ENCODE results near the gene NOTCH4.
A peak's percentile ranks its signal among the peaks of the same experiment; 100 is the strongest.

The NOTCH4 gene

DNA sequence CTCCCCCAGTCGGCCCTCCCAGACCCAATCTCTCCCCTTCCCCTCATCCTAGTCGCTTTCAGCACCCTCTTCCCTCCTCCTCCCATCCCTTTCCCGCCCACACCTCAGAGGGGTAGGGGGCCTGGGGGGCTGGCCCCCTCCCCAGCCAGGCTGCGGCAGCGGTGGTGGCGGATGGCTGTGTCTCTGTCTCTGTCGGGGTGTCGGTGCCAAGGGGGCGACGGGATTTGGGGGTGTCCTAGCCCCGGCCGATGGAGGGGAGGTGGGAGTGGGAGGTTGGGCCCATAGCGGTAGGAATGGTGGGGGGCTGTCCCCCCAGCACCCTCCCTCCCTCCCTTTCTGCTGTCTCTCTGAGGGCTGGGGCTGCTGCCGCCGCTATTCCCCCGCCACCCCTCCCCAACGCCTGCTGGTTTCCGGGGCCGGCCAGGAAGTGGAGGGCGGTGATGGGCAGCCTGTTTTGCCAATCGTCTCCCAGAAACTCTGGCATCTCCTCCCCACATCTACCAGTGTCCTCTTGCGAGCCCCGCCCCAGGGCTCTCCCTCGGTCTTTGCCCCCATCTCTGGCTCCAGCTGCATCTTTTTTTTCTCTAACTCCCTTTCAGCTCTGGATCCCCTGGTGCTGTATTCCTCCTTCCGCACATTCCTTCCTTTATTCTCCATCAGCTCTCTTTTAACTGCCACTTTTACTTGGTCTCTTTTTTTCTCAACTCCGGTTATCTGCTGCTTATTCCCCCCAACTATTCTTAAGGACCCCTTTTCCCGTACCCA, 48.0 kb downstream of the NOTCH4 start, which contains the start of gene AGPAT1:
Gene AGPAT1, minus strand, starts transcription at position 374 of the 765 bp plus-strand sequence. CDS start 4,588 bp downstream, outside the sequence.
- DNase-seq (ENCODE audit: low spot score) = peak; percentile 96
- Histone ChIP-seq H3K4ac (ENCODE audit: low read length) (no peak within 1 kb of the TSS), H3K14ac (ENCODE audit: low read length) (peak within 1 kb of the TSS; percentile 76), H4K91ac (ENCODE audit: low read depth, low read length, poor library complexity) (no peak within 1 kb of the TSS), H4K8ac (ENCODE audit: low read depth, low read length) (no peak within 1 kb of the TSS), H2BK120ac (ENCODE audit: low read depth, low read length) (no peak within 1 kb of the TSS), H2BK12ac (ENCODE audit: low read length) (peak within 1 kb of the TSS; percentile 88), H2BK15ac (ENCODE audit: low read length) (no peak within 1 kb of the TSS), H3K9ac (ENCODE audit: low read depth, low read length, poor library complexity) (peak within 1 kb of the TSS; percentile 99), H2BK5ac (ENCODE audit: low read length) (peak within 1 kb of the TSS; percentile 67), H3K18ac (ENCODE audit: low read length) (peak within 1 kb of the TSS; percentile 97), H3K4me3 (ENCODE audit: low read length in 2 of 2) (peak within 1 kb of the TSS; percentile 72 to 94), H3K4me2 (ENCODE audit: insufficient read depth, low read length, poor library complexity, severe bottlenecking) (peak within 1 kb of the TSS; percentile 68), H2AK5ac (ENCODE audit: low read depth, low read length) (peak within 1 kb of the TSS; percentile 47), H3K27me3 (ENCODE audit: control insufficient read depth in 3 of 3, insufficient read depth in 3 of 3, low read depth in 1 of 3, low read length in 3 of 3) (no peaks in the 10 kb centered on the region), H2AFZ (ENCODE audit: low read length) (peak within 1 kb of the TSS; percentile 74), H3K27ac (replicated peaks; ENCODE audit: low read length) (peak within 1 kb of the TSS; percentile 99), H3K79me1 (ENCODE audit: low read depth, low read length) (peaks cover 3% of the 10 kb centered on the region), H3K36me3 (replicated peaks in 1 of 2; ENCODE audit: control insufficient read depth in 2 of 2, insufficient read depth in 2 of 2, low read length in 2 of 2) (peaks cover 9 to 34% of the 10 kb centered on the region in 2 donors), H3K9me3 (replicated peaks in 1 of 2; ENCODE audit: control insufficient read depth in 2 of 2, insufficient read depth in 1 of 2, low read depth in 1 of 2, low read length in 2 of 2) (no peaks in the 10 kb centered on the region), H3K4me1 (ENCODE audit: control insufficient read depth in 2 of 2, insufficient read depth in 1 of 2, low read depth in 1 of 2, low read length in 2 of 2) (peaks cover 9 to 16% of the 10 kb centered on the region in 2 donors), H3K23ac (ENCODE audit: low read depth, low read length, poor library complexity) (peak within 1 kb of the TSS; percentile 50)
- WGBS, 2 donors (ENCODE audit: extremely low coverage in 2 of 2, insufficient read length in 2 of 2, insufficient replicate concordance in 1 of 2) = no CpG with 5 or more reads among the region's 27 CpGs

DNA sequence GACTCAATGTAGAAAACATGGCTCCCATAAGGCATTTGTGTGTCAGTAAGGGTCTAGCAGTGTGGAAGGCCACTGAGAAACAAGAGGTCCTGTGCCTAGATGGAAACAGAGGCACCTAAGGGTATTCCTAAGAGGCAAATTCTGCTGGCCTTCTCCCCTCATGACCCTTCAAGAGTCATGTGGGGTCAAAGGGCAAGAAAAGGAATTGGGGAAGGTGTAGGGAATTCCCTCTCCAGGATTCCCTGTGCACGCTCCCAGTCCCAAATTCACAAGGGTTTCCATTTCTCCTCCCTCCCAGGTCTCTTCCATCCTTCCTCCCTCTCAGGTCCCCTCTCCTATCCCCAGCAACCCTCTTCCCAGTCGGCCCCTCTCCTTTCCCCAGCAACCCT, 48.6 kb downstream of the NOTCH4 start:
- Histone ChIP-seq H2BK5ac (ENCODE audit: low read length) (peak overlapping the region; percentile 67), H3K79me1 (ENCODE audit: low read depth, low read length) (peaks cover 3% of the 10 kb centered on the region), H3K23ac (ENCODE audit: low read depth, low read length, poor library complexity) (peak overlapping the region; percentile 50), H4K8ac (ENCODE audit: low read depth, low read length) (no peak overlapping the region), H3K18ac (ENCODE audit: low read length) (peak overlapping the region; percentile 97), H3K9me3 (replicated peaks in 1 of 2; ENCODE audit: control insufficient read depth in 2 of 2, insufficient read depth in 1 of 2, low read depth in 1 of 2, low read length in 2 of 2) (no peaks in the 10 kb centered on the region), H3K4me1 (ENCODE audit: control insufficient read depth in 2 of 2, insufficient read depth in 1 of 2, low read depth in 1 of 2, low read length in 2 of 2) (peaks cover 9 to 16% of the 10 kb centered on the region in 2 donors), H2BK120ac (ENCODE audit: low read depth, low read length) (no peak overlapping the region), H3K4ac (ENCODE audit: low read length) (no peak overlapping the region), H3K4me2 (ENCODE audit: insufficient read depth, low read length, poor library complexity, severe bottlenecking) (peak overlapping the region; percentile 67), H2AK5ac (ENCODE audit: low read depth, low read length) (peak overlapping the region; percentile 47), H4K91ac (ENCODE audit: low read depth, low read length, poor library complexity) (no peak overlapping the region), H3K27ac (replicated peaks; ENCODE audit: low read length) (no peak overlapping the region), H2AFZ (ENCODE audit: low read length) (peak overlapping the region; percentile 74), H3K9ac (ENCODE audit: low read depth, low read length, poor library complexity) (peak overlapping the region; percentile 99), H2BK15ac (ENCODE audit: low read length) (no peak overlapping the region), H3K14ac (ENCODE audit: low read length) (no peak overlapping the region), H3K27me3 (ENCODE audit: control insufficient read depth in 3 of 3, insufficient read depth in 3 of 3, low read depth in 1 of 3, low read length in 3 of 3) (no peaks in the 10 kb centered on the region), H3K4me3 (ENCODE audit: low read length in 2 of 2) (peak overlapping the region; percentile 72 to 94), H2BK12ac (ENCODE audit: low read length) (no peak overlapping the region), H3K36me3 (replicated peaks in 1 of 2; ENCODE audit: control insufficient read depth in 2 of 2, insufficient read depth in 2 of 2, low read length in 2 of 2) (peaks cover 12 to 35% of the 10 kb centered on the region in 2 donors)
- WGBS, 2 donors (ENCODE audit: extremely low coverage in 2 of 2, insufficient read length in 2 of 2, insufficient replicate concordance in 1 of 2) = no CpG with 5 or more reads among the region's 2 CpGs
- no peak for DNase-seq (ENCODE audit: low spot score)

DNA sequence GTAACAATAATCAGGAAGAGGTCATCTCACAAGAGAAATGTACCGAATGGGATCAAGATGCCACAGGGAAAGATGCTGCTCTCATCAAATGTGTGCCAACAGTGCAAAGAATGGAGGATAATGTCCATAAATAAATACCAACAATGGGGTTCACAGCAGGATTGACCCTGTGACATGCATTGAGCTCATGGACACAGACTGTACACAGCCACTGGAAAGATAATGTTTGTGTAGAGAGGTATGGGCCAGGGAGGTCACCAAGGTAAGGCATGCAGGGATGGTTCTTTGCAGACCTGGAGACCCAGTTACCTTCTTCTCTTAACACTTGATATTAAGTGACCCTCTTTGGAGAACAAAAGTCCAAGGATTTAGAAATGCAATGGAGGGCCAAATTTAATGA, 49.5 kb downstream of the NOTCH4 start:
- Histone ChIP-seq H3K79me1 (ENCODE audit: low read depth, low read length) (peaks cover 7% of the 10 kb centered on the region), H3K4me3 (ENCODE audit: low read length in 2 of 2) (peak overlapping the region in 1 of 2 donors; percentile 72), H3K23ac (ENCODE audit: low read depth, low read length, poor library complexity) (no peak overlapping the region), H2BK15ac (ENCODE audit: low read length) (no peak overlapping the region), H3K4ac (ENCODE audit: low read length) (no peak overlapping the region), H3K4me2 (ENCODE audit: insufficient read depth, low read length, poor library complexity, severe bottlenecking) (no peak overlapping the region), H3K4me1 (ENCODE audit: control insufficient read depth in 2 of 2, insufficient read depth in 1 of 2, low read depth in 1 of 2, low read length in 2 of 2) (peaks cover 9 to 16% of the 10 kb centered on the region in 2 donors), H2AK5ac (ENCODE audit: low read depth, low read length) (no peak overlapping the region), H4K8ac (ENCODE audit: low read depth, low read length) (no peak overlapping the region), H2AFZ (ENCODE audit: low read length) (no peak overlapping the region), H3K14ac (ENCODE audit: low read length) (no peak overlapping the region), H3K27ac (replicated peaks; ENCODE audit: low read length) (no peak overlapping the region), H2BK120ac (ENCODE audit: low read depth, low read length) (no peak overlapping the region), H3K36me3 (replicated peaks in 1 of 2; ENCODE audit: control insufficient read depth in 2 of 2, insufficient read depth in 2 of 2, low read length in 2 of 2) (peaks cover 20 to 38% of the 10 kb centered on the region in 2 donors), H3K27me3 (ENCODE audit: control insufficient read depth in 3 of 3, insufficient read depth in 3 of 3, low read depth in 1 of 3, low read length in 3 of 3) (no peaks in the 10 kb centered on the region), H3K18ac (ENCODE audit: low read length) (no peak overlapping the region), H2BK5ac (ENCODE audit: low read length) (no peak overlapping the region), H3K9ac (ENCODE audit: low read depth, low read length, poor library complexity) (no peak overlapping the region), H2BK12ac (ENCODE audit: low read length) (no peak overlapping the region), H3K9me3 (replicated peaks in 1 of 2; ENCODE audit: control insufficient read depth in 2 of 2, insufficient read depth in 1 of 2, low read depth in 1 of 2, low read length in 2 of 2) (no peaks in the 10 kb centered on the region), H4K91ac (ENCODE audit: low read depth, low read length, poor library complexity) (no peak overlapping the region)
- no CpG with 5 or more reads among the region's 1 CpG for WGBS, 2 donors (ENCODE audit: extremely low coverage in 2 of 2, insufficient read length in 2 of 2, insufficient replicate concordance in 1 of 2)
- no peak for DNase-seq (ENCODE audit: low spot score)

DNA sequence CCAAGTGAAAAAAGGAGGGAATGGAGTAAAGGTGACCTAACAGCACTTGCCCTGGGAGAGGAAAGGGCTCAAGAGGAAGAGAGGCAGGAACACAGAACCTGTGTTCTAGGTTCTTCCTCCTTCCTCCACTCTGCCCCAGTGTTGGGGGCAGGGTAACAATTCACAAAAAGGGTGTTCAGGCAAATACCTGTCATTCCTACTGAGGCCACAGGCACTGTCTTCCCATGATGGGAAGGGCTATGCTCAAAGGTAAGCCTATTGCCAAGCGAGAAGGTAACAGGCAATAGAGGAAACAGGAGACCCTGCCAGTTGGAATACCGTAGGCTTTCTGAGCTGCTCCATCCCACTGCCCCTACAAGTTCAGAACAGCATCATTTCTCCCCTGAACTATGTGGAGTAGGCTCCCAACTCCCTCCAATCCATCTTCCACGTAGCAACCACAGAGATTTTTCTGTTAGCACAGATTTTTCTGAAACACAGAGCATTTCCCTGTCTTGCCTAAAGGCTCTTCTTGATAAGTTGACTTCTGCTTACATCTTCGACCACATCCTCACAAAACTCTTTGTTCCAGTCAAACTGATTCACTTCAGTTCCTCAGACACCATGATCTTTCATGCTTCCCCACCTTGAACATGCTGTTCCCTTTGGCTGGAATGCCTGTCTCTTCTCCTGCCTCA, 50.7 kb downstream of the NOTCH4 start:
- Histone ChIP-seq H3K4ac (ENCODE audit: low read length) (no peak overlapping the region), H2BK12ac (ENCODE audit: low read length) (no peak overlapping the region), H4K91ac (ENCODE audit: low read depth, low read length, poor library complexity) (no peak overlapping the region), H3K4me1 (ENCODE audit: control insufficient read depth in 2 of 2, insufficient read depth in 1 of 2, low read depth in 1 of 2, low read length in 2 of 2) (peaks cover 7 to 20% of the 10 kb centered on the region in 2 donors), H3K36me3 (replicated peaks in 1 of 2; ENCODE audit: control insufficient read depth in 2 of 2, insufficient read depth in 2 of 2, low read length in 2 of 2) (peaks cover 29 to 50% of the 10 kb centered on the region in 2 donors), H3K4me3 (ENCODE audit: low read length in 2 of 2) (no peak overlapping the region), H3K27me3 (ENCODE audit: control insufficient read depth in 3 of 3, insufficient read depth in 3 of 3, low read depth in 1 of 3, low read length in 3 of 3) (no peaks in the 10 kb centered on the region), H3K9ac (ENCODE audit: low read depth, low read length, poor library complexity) (no peak overlapping the region), H3K23ac (ENCODE audit: low read depth, low read length, poor library complexity) (no peak overlapping the region), H2AFZ (ENCODE audit: low read length) (no peak overlapping the region), H2BK15ac (ENCODE audit: low read length) (no peak overlapping the region), H2AK5ac (ENCODE audit: low read depth, low read length) (no peak overlapping the region), H3K4me2 (ENCODE audit: insufficient read depth, low read length, poor library complexity, severe bottlenecking) (no peak overlapping the region), H3K18ac (ENCODE audit: low read length) (no peak overlapping the region), H3K27ac (replicated peaks; ENCODE audit: low read length) (no peak overlapping the region), H3K14ac (ENCODE audit: low read length) (no peak overlapping the region), H2BK5ac (ENCODE audit: low read length) (no peak overlapping the region), H3K9me3 (replicated peaks in 1 of 2; ENCODE audit: control insufficient read depth in 2 of 2, insufficient read depth in 1 of 2, low read depth in 1 of 2, low read length in 2 of 2) (no peaks in the 10 kb centered on the region), H2BK120ac (ENCODE audit: low read depth, low read length) (no peak overlapping the region), H4K8ac (ENCODE audit: low read depth, low read length) (no peak overlapping the region), H3K79me1 (ENCODE audit: low read depth, low read length) (peaks cover 9% of the 10 kb centered on the region)
- WGBS, 2 donors (ENCODE audit: extremely low coverage in 2 of 2, insufficient read length in 2 of 2, insufficient replicate concordance in 1 of 2) = no CpG with 5 or more reads among the region's 4 CpGs
- DNase-seq (ENCODE audit: low spot score) = no peak

All from neuronal stem cell (in vitro differentiated cells).